ENCODE measurements around the gene HSPA9.

Gene HSPA9

DNA sequence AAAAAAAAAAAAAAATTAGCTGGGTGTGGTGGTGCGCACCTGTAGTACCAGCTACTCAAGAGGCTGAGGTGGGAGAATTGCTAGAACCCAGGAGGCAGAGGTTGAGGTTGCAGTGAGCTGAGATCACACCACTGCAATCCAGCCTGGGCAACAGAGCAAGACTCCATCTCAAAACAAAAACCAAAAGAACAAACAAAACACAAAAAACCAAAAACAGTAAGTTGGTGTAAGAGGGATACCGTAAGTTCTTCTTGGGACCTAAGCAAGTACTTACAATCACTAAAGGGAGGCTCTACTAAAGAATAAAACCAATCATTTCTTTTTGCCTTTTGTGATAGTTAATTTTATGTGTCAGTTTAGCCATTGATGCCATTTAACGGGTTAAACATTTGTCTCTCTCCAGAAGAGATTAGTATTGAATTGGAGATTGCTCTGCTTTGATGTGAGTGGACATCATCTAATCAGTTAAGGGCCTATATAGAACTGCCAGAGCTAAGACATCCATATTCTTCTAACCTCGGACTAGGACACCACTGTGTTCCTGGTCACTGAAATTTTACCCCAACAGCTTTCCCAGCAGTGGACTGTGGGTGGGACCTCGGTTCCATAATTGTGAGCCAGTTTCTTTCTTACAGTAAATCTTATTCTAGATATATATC is 21.6 kb downstream of the HSPA9 start:
- DNase-seq (ENCODE audit: low read depth): no peak
- TF ChIP-seq, protein P1, sequence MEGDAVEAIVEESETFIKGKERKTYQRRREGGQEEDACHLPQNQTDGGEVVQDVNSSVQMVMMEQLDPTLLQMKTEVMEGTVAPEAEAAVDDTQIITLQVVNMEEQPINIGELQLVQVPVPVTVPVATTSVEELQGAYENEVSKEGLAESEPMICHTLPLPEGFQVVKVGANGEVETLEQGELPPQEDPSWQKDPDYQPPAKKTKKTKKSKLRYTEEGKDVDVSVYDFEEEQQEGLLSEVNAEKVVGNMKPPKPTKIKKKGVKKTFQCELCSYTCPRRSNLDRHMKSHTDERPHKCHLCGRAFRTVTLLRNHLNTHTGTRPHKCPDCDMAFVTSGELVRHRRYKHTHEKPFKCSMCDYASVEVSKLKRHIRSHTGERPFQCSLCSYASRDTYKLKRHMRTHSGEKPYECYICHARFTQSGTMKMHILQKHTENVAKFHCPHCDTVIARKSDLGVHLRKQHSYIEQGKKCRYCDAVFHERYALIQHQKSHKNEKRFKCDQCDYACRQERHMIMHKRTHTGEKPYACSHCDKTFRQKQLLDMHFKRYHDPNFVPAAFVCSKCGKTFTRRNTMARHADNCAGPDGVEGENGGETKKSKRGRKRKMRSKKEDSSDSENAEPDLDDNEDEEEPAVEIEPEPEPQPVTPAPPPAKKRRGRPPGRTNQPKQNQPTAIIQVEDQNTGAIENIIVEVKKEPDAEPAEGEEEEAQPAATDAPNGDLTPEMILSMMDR (IDR thresholded peaks at IDR 0.05; ENCODE audit: low read depth, low read length): no peak

DNA sequence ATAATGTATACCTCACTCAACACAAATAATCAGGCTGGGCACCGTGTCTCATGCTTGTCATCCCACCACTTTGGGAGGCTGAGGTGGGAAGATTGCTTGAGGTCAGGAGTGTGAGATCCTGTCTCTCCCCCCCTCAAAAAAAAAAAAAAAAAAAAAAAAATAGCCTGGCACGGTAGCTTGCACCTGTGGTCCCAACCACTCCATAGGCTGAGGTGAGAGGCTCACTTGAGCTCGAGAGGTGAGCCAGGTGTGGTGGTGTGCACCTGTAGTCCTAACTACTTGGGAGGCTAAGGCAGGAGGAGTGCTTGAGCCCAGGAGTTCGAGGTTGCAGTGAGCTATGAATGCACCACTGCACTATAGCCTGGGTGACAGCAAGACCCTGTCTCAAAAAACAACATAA is 22.5 kb downstream of the HSPA9 start:
- H3K4me3 ChIP-seq (ENCODE audit: low read depth, low read length): no peak overlapping the region
- TF ChIP-seq, protein P2, sequence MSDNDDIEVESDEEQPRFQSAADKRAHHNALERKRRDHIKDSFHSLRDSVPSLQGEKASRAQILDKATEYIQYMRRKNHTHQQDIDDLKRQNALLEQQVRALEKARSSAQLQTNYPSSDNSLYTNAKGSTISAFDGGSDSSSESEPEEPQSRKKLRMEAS (IDR thresholded peaks at IDR 0.05; ENCODE audit: low read depth, low read length): no peak
- TF ChIP-seq POLR2A (IDR thresholded peaks at IDR 0.05; ENCODE audit: extremely low read depth, insufficient read length): no peak
- DNase-seq (ENCODE audit: low read depth): no peak

More for the DNA sequence above, 21.6 kb downstream of the HSPA9 start:
- H3K4me3 ChIP-seq (ENCODE audit: low read depth, low read length): no peak overlapping the region

DNA sequence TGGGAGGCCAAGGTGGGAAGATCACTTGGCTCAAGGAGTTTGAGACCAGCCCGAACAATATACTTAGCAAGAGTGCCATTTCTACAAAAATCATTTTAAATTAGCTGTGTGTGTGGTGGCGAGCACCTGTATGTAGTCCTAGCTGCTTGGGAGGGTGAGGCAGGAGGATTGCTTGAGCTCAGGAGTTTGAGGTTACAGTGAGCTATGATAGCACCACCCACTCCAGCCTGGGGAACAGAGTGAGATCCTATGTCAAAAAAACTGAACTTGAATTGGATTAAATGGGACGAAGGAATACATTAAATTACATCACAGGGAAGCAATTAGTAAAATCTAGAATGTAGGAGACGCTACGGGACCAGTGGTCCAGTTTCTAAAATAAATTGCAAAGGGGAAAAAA is 25.8 kb downstream of the HSPA9 start:
- no peak overlapping the region for H3K4me3 ChIP-seq (ENCODE audit: low read depth, low read length)

DNA sequence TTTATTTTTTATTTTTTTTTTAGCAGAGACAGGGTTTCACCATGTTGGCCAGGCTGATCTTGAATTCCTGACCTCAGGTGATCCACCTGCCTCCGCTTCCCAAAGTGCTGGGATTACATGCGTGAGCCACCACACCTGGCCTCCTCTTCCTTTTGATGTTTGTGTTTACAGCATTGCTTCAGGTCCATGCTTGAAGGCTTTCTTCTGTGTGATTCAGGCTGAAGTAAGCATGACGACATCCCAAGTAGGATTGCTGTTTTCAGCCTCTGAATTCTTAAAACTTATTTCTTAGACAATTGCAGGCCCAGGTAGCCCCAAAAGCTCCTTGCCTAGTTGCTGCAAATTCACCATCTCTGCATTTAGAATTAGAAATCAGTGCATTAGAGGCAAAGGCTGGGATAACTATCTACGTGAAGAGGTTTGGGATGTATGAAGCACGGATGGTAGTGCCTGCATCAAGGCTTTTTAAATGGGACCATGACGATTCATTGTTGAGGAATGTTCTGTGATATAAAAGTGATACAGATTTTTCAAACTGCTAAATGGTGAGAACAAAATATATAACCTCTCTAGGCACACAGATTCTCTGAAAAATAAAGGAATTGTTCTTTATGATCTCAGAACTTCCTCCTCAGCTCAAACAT is 29.2 kb downstream of the HSPA9 start:
- no peak for DNase-seq (ENCODE audit: low read depth)

More for the DNA sequence above, 25.8 kb downstream of the HSPA9 start:
- DNase-seq (ENCODE audit: low read depth): no peak
- TF ChIP-seq MYC (IDR thresholded peaks at IDR 0.05; ENCODE audit: low read depth, low read length): no peak
- no peak for TF ChIP-seq POLR2A (IDR thresholded peaks at IDR 0.05; ENCODE audit: extremely low read depth, insufficient read length)

DNA sequence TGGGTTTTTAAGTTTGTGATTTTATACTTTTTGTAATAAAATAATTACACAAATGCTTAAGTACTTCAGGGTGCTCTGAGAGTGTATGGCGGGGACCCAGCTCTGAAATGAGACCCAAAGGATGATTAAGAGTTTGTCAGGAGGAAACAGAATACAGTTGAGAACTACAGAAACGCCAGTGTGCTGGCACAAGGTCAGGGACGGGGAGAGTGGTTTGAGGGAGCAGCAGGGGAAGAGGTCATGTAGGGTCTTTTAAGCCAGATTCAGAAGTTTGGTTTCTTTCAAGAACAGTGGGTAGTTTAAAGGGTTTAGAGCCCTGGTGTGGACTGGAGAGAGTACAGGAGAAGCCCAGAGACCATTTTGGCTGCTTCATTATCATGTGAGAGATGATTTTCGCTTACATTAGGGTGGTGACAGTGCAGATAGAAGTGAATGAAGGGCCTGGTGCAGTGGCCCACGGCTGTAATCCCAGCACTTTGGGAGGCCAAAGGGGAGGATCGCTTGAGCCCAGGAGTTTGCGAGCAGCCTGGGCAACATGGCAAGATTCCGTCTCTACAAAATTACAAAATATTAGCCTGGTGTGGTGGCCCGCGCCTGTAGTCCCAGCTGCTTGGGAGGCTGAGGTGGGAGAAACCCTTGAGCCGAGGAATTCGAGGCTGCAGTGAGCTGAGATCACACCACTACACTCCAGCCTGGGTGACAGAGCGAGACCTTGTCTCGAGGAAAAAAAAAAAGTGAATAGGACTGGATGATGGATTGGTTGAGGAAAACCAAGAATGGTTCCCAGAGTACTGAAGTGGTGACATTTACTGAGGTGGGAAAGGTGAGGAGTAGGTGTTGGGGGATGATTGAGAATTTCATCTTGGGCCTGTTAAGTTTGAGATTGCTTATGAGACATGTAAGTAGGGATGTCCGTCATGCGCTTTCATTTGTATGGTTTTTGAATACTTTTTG is 30.7 kb downstream of the HSPA9 start:
- peak overlapping the region; percentile 99 for H3K4me3 ChIP-seq (ENCODE audit: low read depth, low read length)
- TF ChIP-seq, protein P2 (IDR thresholded peaks at IDR 0.05; ENCODE audit: low read depth, low read length): no peak
- TF ChIP-seq, protein P1 (IDR thresholded peaks at IDR 0.05; ENCODE audit: low read depth, low read length): no peak
- peak; percentile 29 for DNase-seq (ENCODE audit: low read depth)

More for the DNA sequence above, 29.2 kb downstream of the HSPA9 start:
- peak overlapping the region; percentile 6 for H3K4me3 ChIP-seq (ENCODE audit: low read depth, low read length)
- no peak for TF ChIP-seq POLR2A (IDR thresholded peaks at IDR 0.05; ENCODE audit: extremely low read depth, insufficient read length)
- no peak for TF ChIP-seq MYC (IDR thresholded peaks at IDR 0.05; ENCODE audit: low read depth, low read length)
- TF ChIP-seq, protein P1 (IDR thresholded peaks at IDR 0.05; ENCODE audit: low read depth, low read length): no peak
- TF ChIP-seq, protein P2 (IDR thresholded peaks at IDR 0.05; ENCODE audit: low read depth, low read length): no peak

DNA sequence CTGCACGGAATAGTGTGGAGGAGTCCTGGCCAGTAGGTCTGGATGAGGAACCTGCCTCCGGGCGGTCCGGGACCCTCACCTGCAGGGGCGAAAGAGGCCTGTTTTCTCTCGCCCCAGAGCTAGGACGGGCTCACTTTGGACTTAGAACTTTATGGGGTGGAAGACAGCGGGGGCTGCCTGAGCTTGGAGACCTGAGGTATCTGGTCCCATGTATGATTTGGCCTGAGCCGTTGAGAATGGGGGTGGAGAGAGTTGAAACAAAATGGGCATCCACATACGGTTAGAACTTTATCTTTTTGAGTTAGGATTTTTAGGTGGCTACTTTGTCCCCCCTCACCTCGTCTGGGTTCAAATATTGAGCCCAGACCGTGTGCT is 31.5 kb downstream of the HSPA9 start:
- no peak for TF ChIP-seq MYC (IDR thresholded peaks at IDR 0.05; ENCODE audit: low read depth, low read length)
- TF ChIP-seq, protein P1 (IDR thresholded peaks at IDR 0.05; ENCODE audit: low read depth, low read length): no peak
- peak overlapping the region; percentile 99 for H3K4me3 ChIP-seq (ENCODE audit: low read depth, low read length)
- no peak for DNase-seq (ENCODE audit: low read depth)
